Stimulated activated CD4-positive, alpha-beta T cell treated with anti-CD3 and anti-CD28 coated beads, Interleukin-12 subunit alpha, Interleukin-12 subunit beta, amount 100 ng/mL, for 48 hours (primary cell): ENCODE results near the gene IGSF9.

Experiments
- DNase-seq, 3 donors: peaks; one replicate each; pipeline ENCODE4 v3.0.0-alpha.2; 2020; ENCODE audit warnings: low read depth in 2 of 3, low spot score in 1 of 3

Gene IGSF9

DNA sequence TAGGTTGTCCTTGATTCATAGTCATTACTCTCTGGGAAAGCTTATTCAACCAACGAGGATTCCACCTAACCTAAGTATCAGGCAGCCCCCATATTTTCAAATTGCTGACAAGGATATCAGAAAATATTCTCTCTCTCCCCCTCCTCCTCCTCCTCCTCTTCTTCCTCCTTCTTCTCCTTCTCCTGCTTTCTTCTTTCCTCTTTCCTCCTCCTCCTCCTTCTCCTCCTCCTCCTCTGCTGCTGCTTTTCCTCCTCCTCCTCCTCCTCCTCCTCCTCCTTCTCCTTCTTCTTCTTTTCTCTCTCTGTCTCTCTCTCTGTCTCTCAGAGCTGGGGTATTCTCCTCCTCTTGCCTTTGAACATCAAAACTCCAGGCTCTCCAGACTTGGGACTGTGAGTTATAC lies 2.5 kb upstream of the IGSF9 start:
- DNase-seq: no peak

DNA sequence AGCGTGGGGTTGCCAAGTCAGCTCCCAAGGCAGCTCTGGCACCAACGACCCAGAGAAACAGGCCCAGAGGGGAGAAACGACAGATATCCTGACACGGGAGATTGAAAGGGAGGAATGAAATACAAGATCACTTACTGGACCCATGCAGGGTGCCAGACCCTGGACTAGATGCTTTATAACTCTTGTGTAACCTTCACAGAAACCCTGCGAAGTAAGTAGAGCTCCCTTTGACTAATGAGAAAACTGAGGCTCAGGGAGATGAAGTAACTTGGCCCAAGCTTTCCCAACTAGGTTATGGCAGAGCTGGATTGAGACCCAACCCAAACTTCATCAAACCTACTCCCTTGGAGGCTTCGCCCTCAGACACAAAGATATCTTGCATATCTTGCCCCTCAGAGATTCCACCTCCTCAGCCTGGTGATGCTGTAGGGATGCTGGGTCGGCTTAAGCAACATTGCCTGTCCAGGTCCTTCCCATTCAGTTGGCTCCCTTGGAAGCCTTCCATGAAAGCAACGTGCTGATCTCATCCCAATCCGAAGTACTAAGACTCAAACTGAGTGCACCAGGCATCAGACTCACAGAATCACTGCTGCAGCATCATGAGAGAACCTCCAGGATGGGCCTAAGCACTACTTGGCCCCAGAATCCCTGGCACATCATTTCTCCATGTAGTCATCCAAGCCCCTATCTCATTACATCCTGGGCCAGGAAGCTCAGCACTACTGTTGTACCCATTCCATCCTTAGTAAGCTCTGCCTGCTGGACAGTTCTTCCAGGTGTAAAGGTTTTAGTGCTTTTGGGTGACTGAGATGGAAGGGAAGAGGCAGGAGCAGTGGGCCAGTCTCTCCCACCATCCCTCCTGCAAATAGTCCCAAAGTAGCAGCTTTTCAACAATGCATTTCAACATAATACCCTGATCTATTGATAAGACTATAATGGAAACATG lies 1.1 kb upstream of the IGSF9 start:
- DNase-seq: no peak

DNA sequence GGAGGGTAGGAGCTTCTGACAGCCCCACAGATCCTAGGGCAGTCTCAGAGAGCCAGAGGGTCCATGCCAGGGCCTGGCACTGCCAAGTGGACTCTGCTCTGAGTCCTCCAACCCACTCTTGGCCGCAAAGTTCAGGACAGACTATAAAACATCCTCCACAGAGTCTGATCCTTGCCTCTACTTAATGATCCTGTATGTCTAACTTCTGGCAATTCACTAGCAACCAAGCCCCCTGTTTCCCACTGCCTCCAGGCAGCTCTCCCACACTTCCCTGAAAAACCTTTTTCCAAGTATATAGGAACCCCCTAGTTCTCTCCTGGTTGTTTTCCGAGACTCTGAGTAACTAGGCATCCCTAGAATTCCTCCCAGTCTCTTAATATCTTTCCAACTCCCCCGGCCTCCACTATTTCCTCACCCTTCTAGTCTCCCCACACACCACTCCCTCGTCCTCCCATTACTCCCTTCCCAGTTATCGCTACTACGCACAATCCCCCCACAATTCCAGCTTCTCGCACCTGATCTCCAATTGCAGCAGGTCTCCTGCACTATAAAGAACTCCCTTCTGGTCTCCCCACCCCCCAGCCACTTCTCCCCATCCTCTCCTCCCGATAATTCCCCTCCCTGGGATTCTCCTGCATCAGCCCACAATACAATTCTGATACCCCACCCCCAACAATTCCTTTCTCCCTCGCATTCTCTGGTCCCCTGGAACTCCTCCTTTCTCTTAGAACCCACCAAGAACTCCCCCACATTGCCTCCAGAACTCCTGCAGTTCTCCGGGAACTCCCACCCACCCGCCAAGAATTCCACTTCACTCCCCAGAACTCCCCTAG lies 574 bp downstream of the IGSF9 start:
- no peak for DNase-seq

DNA sequence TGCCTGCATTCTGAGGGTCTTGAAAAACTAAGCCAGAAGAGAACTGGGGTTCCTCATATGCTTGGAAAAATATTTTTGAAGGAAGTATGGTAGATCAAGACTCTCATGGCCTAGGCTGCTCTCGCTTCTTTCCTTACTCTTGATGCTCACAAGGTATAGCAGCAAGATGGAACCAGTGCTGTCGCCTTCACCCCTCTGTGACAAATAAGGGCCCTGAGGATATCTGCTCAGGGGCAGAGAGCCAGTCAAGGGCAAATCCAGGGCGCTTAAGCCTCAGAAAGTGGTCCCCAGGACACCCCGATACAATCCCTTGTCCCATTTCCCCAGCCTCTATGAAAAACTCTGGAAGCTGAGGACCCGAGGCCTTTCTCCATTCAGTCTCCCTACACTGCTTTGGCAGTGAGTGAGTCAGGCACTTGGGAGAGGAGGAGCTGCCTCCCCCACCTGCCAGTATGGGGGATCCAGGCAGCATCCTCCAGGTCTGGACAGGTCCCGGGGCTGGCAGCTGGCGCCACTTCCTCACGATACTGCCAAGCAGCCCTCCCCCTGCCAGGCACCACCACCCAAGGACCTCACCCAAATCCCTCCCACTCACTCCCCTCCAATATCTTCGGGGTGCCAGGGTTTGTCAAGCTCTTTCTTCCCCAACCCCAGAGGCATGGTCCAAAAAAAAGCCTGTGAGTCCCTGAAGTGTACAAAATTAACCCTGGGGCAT lies 1.3 kb downstream of the IGSF9 start:
- DNase-seq: no peak

DNA sequence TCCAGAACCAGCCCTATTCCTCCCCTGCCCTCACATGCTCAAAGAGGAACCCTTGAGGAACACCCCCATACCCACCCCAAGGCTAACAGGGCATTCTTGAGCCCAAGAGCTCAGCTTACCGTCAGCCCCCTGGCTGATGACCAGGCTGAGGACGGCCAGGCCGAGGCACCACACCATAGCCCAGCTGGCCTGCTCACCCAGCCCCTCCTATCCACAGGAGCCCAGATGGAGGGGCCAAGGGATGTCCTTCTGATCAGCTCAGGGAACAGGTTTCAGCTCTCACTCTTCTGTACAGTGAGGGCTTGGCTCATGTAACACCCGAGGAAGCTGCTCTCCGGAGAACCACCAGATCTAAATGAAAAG lies 2.2 kb downstream of the IGSF9 start:
- no peak for DNase-seq

DNA sequence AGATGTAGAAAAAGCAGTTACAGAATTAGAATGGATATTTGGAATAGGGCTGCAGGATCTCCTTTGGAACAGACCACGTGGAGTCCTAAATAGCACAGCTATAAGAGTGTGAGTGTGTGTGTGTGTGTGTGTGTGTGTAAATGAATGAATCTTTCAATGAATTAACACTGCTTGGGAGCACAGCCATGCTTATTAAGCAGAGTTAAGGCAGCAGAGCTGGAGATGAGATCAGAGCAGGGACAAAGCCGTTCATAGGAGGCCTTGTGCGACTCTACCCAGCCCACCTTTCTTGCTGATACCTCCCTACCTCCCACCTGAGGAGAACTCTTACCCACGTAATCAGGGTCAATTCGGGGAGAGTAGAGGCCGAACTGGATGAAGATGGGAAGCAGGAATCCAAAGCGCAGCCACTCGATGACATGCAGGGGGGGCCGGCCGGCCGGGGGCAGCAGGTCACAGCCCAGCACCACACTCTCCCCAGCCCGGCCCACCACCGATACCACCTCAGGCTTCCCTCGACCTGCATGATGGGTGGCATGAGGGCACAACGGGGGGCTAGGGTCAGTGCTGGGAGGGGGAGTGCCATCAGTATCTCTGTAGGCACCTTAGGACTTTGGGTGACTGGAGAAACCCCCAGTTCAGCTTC lies 2.7 kb downstream of the IGSF9 start:
- DNase-seq: no peak

DNA sequence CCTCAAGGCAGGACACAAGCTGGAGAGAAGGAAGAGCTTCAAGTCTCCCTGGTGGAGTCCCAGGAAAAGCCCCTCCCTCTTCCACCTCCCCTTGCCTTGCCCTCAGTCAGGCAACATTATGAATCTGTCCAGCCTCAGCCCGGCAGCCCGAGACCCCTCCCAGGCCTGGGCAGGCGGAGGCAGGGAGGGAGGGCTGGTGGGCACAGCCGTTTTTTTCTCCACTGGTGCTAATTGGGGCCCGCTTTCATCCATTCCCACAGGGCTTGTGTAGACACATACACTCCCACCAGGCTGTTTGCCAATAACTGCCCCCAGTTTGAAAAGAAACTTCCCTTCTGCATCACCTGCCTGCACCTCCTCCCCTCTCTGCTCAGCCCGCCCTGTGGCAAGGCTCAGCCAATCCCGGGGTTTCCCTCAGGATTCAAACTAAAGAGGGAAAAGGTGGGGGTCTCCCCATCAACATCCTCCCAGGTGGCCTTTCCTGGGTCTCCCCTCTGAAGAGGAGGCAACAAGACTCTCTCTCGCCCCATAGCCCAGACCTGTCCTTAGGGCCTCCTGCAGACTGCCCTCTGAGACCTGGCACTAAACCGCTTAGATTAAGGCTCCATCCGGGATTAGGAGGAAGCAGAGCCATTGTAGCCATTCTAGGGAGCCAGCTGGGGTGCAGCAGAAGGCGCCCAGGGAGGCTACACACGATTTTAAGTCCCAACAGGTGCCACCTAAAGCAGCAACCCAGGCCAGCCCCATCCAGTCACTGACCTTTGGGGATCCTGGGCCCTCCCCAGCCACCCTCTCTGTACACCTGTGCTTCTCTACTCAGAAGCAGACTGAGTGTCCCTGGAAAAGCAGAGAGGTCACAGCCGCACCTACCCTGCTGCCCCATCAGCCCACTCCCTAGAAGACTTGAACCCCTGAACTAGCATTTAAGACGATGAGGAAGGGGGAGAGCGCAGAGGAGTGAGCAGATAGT lies 3.5 kb downstream of the IGSF9 start:
- DNase-seq: no peak

DNA sequence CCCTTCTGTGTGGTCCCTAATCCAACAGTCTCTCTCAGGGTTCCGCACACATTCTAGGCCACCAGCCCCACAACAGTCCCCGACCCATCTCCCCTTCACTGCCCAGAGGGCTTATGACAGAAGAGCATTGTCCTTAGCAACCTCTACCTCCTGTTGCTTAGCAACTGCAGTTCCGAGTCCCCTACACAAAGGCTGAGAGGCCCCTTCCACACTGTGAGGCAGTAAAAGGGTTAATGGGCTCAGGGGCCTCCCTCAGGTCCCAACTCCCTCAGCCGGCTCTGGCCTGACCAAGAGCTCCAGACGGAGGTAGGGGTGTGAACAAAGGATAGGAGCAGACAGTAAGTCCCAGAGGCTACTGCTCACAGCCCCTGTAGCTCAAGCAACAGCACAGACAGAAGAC lies 4.3 kb downstream of the IGSF9 start:
- no peak for DNase-seq

DNA sequence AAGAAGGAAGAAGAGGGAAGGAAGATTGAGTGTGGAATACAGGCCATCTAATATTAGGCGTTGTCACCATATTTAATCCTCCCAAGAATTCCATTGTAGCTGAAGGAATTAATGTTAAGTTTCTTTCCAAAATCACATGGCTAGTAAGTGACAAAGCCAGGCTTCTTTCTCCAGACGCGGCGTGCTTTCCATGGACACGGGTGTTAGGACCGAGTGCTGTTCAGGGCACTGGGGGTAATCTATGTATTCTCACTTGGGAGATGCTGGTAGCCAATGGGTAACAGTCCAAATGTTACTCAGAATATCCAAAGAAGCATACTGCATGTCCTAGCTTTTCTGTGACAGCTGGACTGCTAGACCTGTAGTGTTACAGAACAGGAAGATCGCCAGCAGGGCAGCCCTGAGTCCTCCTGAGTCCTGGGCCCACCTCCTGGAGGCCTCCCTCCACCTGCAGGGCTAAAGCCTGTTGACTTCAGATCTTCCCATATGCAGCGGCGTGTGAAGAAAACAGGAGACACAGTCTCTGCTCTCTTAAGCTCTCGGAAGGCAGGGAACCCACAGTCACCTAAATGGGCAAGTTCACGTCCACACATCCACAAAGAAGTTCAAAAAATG lies 5.3 kb downstream of the IGSF9 start:
- no peak for DNase-seq

DNA sequence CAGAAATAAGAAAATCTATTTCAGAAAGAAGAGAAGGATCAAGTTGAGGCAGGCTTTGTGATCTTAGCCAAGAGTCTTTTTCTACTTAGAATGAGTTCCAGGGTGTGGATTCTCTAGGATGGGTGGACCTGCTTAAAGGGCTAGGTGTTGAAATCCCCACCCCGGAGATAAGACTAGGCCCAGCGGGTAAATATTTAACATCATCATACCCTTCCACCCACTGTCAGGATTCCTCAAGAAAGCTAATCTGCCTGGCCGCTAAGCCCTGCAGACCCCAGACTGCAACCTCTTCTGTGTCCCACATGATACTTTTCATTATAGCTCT lies 5.8 kb downstream of the IGSF9 start:
- no peak for DNase-seq

DNA sequence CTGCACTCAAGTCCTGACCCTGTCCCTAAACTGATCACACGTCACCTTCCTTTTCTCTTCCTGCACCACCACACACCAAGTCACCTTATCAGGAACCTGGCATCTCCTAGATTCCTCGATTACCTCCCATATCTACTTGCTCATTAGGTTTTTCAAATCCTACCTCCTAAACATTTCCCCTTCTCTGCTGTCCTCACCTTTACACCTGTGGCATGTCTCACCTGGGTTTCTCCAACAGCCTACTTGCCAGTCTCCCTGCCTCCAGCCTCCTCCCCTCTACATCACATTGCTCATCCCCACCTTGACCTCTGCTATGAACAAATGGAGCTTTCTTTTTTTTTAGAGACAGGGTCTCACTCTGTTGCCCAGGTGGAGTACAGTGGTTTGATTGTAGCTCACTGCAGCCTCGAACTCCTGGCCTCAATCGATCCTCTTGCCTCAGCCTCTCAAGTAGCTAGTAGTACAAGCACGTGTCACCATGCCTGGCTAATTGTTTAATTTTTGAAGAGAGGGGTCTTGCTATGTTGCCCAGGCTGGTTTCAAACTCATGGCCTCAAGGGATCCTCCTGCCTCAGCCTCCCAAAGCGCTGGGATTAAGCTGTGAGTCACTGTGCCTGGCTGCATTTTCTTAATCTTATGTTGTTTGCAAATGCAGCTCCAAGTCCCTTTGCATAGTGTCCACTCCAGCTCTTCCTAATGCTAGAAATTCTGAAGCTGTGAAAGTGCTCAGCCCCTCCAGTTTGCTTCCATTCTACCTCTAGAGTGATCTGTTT lies 6.3 kb downstream of the IGSF9 start:
- no peak for DNase-seq

DNA sequence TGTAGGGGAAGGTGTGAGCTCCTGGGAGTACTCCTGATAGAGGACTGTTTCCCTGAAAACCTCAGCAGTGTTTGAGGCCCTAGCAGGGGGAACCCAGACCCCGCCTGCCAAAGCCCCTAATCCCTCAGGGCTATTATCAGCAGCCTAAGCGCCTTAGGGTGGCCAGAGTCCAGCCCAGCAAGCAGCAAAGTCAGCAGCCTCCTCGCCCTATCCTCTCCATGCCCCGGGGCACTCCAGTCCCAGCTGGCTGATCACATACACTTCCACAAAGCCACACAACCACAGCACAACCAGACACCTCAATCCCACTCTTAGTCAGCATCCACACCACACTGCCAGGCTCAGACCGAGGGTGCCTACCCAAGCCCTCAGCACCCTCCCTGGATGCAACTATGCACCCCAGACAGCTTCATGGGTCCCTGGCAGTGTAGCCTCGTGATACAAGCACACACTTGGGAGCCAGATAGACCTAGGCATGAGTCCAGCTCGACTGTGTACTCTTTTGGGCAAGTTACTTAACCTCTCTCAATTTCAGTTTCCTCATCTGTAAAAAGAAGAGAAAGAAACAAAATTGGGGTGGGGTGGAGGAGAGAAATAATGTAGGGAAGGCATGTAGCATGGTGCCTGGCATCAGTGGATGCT lies 7.1 kb downstream of the IGSF9 start:
- no peak for DNase-seq

DNA sequence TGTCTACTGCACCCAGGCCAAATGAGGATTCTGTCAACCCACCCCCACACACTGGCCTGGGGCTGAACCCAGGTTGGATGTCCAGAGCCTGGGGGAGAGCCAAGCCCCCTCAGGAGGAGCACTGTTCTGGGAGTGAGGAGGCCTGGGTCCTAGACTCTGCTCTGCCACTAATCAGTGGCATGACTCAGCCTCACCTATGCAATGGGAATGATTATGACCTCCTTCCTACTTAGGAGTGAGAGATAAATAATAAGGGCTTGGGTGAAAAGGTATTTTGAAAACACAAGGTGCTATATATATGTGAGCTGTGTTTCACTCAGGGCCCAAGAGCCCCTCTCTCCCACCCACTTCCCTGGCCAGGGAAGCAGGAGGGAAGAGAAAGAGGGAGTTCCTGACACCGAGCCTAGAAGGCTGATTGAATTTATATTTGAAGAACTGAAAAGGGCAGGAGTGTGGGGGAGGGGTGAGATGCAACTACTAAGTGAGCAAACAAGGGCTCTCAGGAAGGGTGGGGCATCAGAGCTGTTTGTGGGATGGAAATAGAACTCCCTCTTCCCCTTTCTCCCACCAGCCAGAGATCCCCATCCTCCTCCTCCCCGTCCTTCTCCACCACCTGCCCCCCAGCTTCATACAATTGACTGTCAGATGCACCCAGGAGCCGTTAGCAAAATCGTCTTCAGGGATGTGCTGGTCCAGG lies 8.2 kb downstream of the IGSF9 start:
- DNase-seq: no peak

DNA sequence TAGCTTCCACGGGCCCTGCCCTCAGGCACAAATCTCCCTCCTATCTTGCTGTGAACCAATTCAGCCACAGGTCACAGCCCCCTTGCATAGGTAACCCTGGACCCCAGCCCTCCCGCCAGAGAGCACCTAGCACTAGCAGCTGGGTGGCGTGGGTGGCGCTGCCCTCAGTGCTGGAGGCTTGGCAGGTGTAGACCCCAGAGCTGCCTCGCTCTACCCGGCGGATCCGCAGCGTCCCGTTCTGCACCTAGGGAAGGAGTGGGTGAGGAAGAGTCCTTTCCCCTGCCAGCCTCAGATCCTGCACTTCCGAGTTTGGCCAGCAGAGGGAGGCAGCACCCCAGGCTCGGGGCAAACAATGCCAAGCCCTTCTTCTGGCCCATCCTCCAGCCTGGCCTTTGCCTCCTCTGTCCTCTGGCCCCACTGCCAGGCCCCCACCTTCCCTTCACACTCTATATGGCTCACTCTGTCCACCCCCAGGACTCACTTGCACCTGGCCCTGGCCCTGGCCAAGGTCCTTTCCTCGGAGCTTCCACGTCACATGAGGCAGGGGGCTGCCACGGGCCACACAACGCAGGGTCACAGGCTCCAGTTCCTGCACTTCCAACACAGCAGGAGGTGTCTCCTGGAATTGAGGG lies 9.0 kb downstream of the IGSF9 start:
- peak; percentile 65 to 92 (median 72) for DNase-seq

DNA sequence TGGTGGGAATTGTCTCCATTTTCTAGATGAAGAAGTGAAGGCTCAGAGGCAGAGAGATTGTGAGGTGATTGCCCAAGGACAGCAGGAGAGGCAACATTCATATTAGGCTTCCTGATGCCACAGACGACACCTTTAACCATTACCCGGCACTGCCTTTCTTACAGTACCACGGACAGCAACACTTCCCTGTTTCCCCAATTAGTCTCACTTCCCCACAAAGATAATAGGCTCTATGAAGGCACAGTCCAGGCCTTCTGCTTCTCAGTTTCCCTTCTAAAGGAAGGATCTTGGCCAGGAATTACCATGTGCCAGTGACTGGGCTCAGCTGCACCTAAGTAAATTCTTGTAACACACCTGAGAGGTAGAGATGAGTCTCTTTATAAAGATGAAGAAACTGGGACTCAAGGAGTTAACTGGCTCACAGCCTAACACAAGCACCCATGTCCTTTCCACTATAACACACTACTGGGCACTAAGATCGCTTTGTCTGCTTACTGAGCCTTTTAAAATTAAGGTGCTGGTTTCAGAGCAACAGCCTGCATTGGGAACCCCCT lies 9.6 kb downstream of the IGSF9 start:
- no peak for DNase-seq

DNA sequence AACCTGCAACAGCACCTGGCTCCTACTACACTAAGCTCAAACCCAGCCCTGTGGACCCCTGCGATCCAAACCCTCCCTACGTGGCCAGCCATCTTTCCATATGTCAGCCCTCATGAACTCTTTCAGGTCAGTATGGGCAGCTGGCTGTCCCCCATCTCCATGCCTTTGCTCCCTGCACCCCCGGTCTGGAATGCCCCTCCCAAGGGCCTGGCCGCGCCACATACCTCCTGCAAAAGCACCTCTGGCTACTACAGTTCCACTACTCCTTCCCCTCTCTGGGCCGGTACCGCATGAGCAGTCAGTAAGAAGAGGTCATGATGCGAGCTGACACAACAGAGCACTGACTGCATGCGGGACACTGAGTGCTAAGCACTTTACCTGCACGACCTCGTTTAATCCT lies 10.1 kb downstream of the IGSF9 start:
- DNase-seq: no peak
